ENCODE measurements around the gene RBPJ. TPM values are rescaled to one million over a fixed set of nuclear protein-coding genes. Genes with fewer than 3 reads are reported as not detected.

Gene RBPJ
- total and polyA plus RNA-seq, 2 experiments from 2014 or later, result 50.3 to 80.3 TPM

- Histone ChIP-seq H3K4me3 (no peak overlapping the region), H3K9me3 (ENCODE audit: low read depth) (no peaks in the 10 kb centered on the region), H3K36me3 (no peaks in the 10 kb centered on the region), H3K4me1 (ENCODE audit: low read depth) (peaks cover 37% of the 10 kb centered on the region), H3K27me3 (no peaks in the 10 kb centered on the region), H3K27ac (no peak overlapping the region)
- DNase-seq (ENCODE audit: low read depth in 1 of 2, low spot score in 1 of 2), result peak in 1 of 2 donors; percentile 18
- no peak for TF ChIP-seq CTCF (IDR thresholded peaks at IDR 0.05; ENCODE audit: low read depth, low read length)
Observed at GRCh38 chr4:26482508-26483462, 162.0 kb downstream of the RBPJ start.

- Histone ChIP-seq H3K36me3 (no peaks in the 10 kb centered on the region), H3K27me3 (no peaks in the 10 kb centered on the region), H3K27ac (peak overlapping the region; percentile 57), H3K4me1 (ENCODE audit: low read depth) (peaks cover 32% of the 10 kb centered on the region), H3K9me3 (ENCODE audit: low read depth) (no peaks in the 10 kb centered on the region), H3K4me3 (no peak overlapping the region)
- peak; percentile 30 to 66 for DNase-seq (ENCODE audit: low read depth in 1 of 2, low spot score in 1 of 2)
- no peak for TF ChIP-seq CTCF (IDR thresholded peaks at IDR 0.05; ENCODE audit: low read depth, low read length)
Observed at GRCh38 chr4:26484032-26484515, 163.3 kb downstream of the RBPJ start.

GRCh38 chr4:26484516-26484915, 163.7 kb downstream of the RBPJ start:
- Histone ChIP-seq H3K4me3 (no peak overlapping the region), H3K27ac (peak overlapping the region; percentile 57), H3K36me3 (no peaks in the 10 kb centered on the region), H3K9me3 (ENCODE audit: low read depth) (no peaks in the 10 kb centered on the region), H3K4me1 (ENCODE audit: low read depth) (peaks cover 28% of the 10 kb centered on the region), H3K27me3 (no peaks in the 10 kb centered on the region)
- DNase-seq (ENCODE audit: low read depth in 1 of 2, low spot score in 1 of 2), result no peak
- no peak for TF ChIP-seq CTCF (IDR thresholded peaks at IDR 0.05; ENCODE audit: low read depth, low read length)

Other genes with a start within 250 kb of the RBPJ start
- 0.89 and 1.5 TPM in 2 replicates for gene CCKAR, start 169.5 kb downstream of the RBPJ start, total RNA-seq
- gene CCKAR, start 169.5 kb downstream of the RBPJ start, polyA plus RNA-seq, result 0.23 TPM in 1 of 2 replicates, not detected in the other

Measured in cardiac muscle cell (in vitro differentiated cells and primary cell).